ENCODE results near the gene LIN54. TPM values are rescaled to one million over a fixed set of nuclear protein-coding genes. Genes with fewer than 3 reads are reported as not detected.

The LIN54 gene
- total and polyA plus RNA-seq, 9 of the 15 experiments (the other 6 are each of a cell fraction or from before 2014, with no cell fraction given) = 2.2 to 22.5 (median 15.8) TPM

DNA sequence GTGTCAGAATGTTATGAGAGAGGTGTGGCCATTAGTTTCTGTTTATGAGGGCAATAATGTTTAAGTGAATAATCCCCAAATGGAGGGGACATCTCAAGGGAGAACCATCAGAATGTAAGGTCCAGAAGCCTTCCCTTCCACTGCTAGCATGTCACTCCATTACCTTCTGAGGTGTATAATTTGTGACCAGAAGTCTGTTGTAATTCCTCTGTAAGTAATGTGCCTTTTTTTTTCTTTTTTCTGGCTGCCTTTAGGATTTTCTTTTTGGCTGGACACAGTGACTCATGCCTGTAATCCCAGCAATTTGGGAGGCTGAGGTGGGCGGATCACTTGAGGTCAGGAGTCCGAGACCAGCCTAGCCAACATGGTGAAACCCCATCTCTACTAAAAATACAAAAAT is 13.6 kb upstream of the LIN54 start:
- Histone ChIP-seq H3K4me2 (ENCODE audit: insufficient read depth, low read length) (no peak overlapping the region), H3K36me3 (ENCODE audit: control insufficient read depth, insufficient read depth, low read length) (no peaks in the 10 kb centered on the region), H3K9me1 (ENCODE audit: control insufficient read depth, insufficient read depth, low read length) (no peaks in the 10 kb centered on the region), H3K9me3 (replicated peaks; ENCODE audit: control insufficient read depth, insufficient read depth, low read depth, low read length) (peaks cover 10% of the 10 kb centered on the region), H3K4me3 (no peak overlapping the region), H2AFZ (ENCODE audit: low read depth, low read length) (no peak overlapping the region), H3K27ac (ENCODE audit: extremely low read depth, low read depth, low read length) (no peak overlapping the region), H3K79me2 (ENCODE audit: control insufficient read depth, insufficient read depth, low read length) (no peaks in the 10 kb centered on the region), H3K27me3 (ENCODE audit: control insufficient read depth in 2 of 2, insufficient read depth in 2 of 2, low read length in 2 of 2) (no peaks in the 10 kb centered on the region; a peak in 1 of 5 replicates), H4K20me1 (replicated peaks; ENCODE audit: control insufficient read depth, insufficient read depth, low read length) (no peaks in the 10 kb centered on the region), H3K4me1 (replicated peaks in 1 of 2; ENCODE audit: control insufficient read depth in 2 of 2, insufficient read depth in 2 of 2, low read length in 2 of 2) (peaks cover 1 to 12% of the 10 kb centered on the region in 2 experiments), H3K9ac (ENCODE audit: insufficient read depth in 1 of 2, low read depth in 2 of 2, low read length in 2 of 2) (no peak overlapping the region)
- FAIRE-seq (no peak), ATAC-seq (no peak), DNase-seq (ENCODE audit: extremely low read depth in 1 of 4, low spot score in 3 of 4) (no peak)
- WGBS (ENCODE audit: insufficient coverage, low coverage, missing lambda C conversion rate) = 53% methylated on average over 2 of the region's 2 CpGs
- CTCF ChIA-PET (ENCODE audit: low intra/inter-chr PET ratio) = no interaction called here
- in situ Hi-C loops (cut with MboI) (no loop called here), intact Hi-C loops (cut with micrococcal nuclease) (no loop called here)
- POLR2A ChIA-PET = interaction anchor here (1.3 kb wide), 1 partner anchor 11 kb away, joined by 5 read pairs; no protein-coding TSS in a partner anchor
- no TSS peak for BruUV-seq (replicated peaks)
- TF ChIP-seq E2F3 (CRISPR knock-in tag; IDR thresholded peaks at IDR 0.05) (no peak), CREM (IDR thresholded peaks at IDR 0.05; ENCODE audit: low read depth) (no peak), ZFP30 (CRISPR knock-in tag; IDR thresholded peaks at IDR 0.05; ENCODE audit: borderline replicate concordance) (no peak), ZZZ3 (IDR thresholded peaks at IDR 0.05) (no peak), CEBPG (CRISPR knock-in tag; IDR thresholded peaks at IDR 0.05) (no peak), CEBPG (tag; conservative IDR thresholded peaks at IDR 0.05 in 1 of 2, IDR thresholded peaks at IDR 0.05 in 1 of 2) (no peak), HIVEP1 (CRISPR knock-in tag; IDR thresholded peaks at IDR 0.05) (no peak), ZNF384 (IDR thresholded peaks at IDR 0.05; ENCODE audit: low read depth, low read length) (peak; percentile 59; the same call in 1 of the 2 replicates), KLF16 (IDR thresholded peaks at IDR 0.05) (no peak), RBM34 (IDR thresholded peaks at IDR 0.05; ENCODE audit: borderline replicate concordance, insufficient read depth, low read length) (no peak), ELK3 (CRISPR knock-in tag; IDR thresholded peaks at IDR 0.05) (no peak), TRIM28 (IDR thresholded peaks at IDR 0.05) (peak; percentile 88), CBX3 (IDR thresholded peaks at IDR 0.05; ENCODE audit: borderline replicate concordance in 1 of 2, low read length in 2 of 2) (peak in 1 of 2 experiments; percentile 97; a peak in 2 of 3 replicates), HNRNPH1 (optimal IDR thresholded peaks at IDR 0.05; ENCODE audit: low read depth, low read length) (no peak), ZNF274 (IDR thresholded peaks at IDR 0.05; ENCODE audit: borderline replicate concordance, low read depth, low read length) (no peak), KDM1A (IDR thresholded peaks at IDR 0.05) (no peak), ZSCAN32 (CRISPR knock-in tag; IDR thresholded peaks at IDR 0.05) (no peak), PYGO2 (tag; IDR thresholded peaks at IDR 0.05) (no peak), TRIM24 (IDR thresholded peaks at IDR 0.05) (peak; percentile 33 to 62; a peak in 2 of 4 replicates), SMC3 (conservative IDR thresholded peaks at IDR 0.05; ENCODE audit: insufficient read depth, low read depth, low read length) (no peak), HDAC1 (IDR thresholded peaks at IDR 0.05) (peak in 1 of 2 experiments; percentile 76; a peak in 1 of 4 replicates)
- TF ChIP-seq, protein P1, sequence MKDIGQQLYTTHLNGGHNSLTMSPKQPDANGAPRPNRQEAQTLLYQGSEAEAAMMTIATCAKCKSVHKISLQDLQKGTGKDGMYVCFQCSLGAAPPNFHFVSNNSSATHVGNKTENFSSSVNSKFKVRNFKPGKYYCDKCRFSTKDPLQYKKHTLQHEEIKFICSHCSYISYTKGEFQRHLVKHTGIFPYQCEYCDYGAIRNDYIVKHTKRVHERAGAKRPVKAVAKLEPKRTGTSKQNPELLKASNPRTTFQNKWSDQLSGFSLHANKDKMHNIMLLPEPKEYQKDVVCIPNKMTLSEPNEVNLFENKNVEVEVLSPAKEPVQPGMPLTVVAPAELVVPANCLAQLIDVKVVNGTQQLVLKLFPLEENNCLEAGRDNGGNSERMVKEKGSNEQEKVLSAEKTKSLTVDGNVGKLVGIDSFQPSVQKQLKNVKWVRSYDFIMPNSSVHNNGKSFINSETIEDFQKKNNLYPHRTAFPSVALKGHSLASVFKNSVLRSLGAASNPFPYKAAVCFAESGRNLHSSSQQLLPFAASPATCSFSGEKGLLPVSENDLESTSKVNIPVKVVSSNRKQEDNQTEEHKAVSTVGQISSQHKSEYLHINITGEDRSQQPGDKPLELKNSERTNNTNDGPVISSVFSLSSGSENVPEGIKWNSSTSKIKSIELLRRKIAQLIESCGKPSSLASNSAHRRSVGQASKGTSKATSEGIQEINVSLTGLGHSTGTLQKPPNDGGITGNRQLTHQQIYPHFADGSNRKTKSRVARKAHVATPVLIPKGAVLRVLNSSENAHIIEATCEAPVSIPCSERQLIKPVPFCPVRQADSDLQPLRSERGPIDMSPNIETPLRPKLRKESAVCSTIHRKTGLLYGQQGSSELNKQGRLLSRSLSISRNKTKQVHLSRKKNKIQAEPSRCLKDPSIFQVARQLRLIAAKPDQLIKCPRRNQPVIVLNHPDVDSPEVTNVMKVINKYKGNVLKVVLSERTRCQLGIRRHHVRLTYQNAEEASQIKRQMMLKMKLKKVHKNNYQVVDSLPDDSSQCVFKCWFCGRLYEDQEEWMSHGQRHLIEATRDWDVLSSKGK (CRISPR knock-in tag; IDR thresholded peaks at IDR 0.05) = no peak
